Left lobe of liver (tissue), 2 donors: ENCODE measurements around the gene LHFPL2. TPM values are rescaled to one million over a fixed set of nuclear protein-coding genes. Genes with fewer than 3 reads are reported as not detected.

ENCODE experiments used
- ATAC-seq: fragments of 200-7000 bp; cut with Tn5 transposase; one replicate; pipeline ENCODE4 v1.9.1; 2020; ENCODE audit warnings: mild to moderate bottlenecking, moderate library complexity
- DNase-seq: peaks from one replicate; pipeline ENCODE4 v3.0.0-alpha.2; 2020; ENCODE audit warnings: low spot score
- total RNA-seq: library from RNA; stranded (reverse); gene quantifications from one replicate; pipeline ENCODE4 v1.2.1, GENCODE V29; 2021
- donor health status: DM: no; HTN: no; CAD: no; lungs with moderate emphysema.
- donor health status: DM: no; HTN: yes; CAD: no.

Gene LHFPL2
- total RNA-seq, 1 donor from 2014 or later, result 2.4 TPM

- no peak for ATAC-seq
- no peak for DNase-seq
These were observed 140.3 kb downstream of the LHFPL2 start for GRCh38 chr5:78508186-78508765.

- no peak for ATAC-seq
- DNase-seq, result no peak
These were observed 141.0 kb downstream of the LHFPL2 start for GRCh38 chr5:78507531-78507930.

GRCh38 chr5:78506261-78507024 is 142.1 kb downstream of the LHFPL2 start:
- no peak for DNase-seq
- no peak for ATAC-seq

- ATAC-seq, result no peak
- no peak for DNase-seq
These were observed 142.7 kb downstream of the LHFPL2 start for GRCh38 chr5:78505860-78506259.

GRCh38 chr5:78504704-78505677 is 143.6 kb downstream of the LHFPL2 start:
- ATAC-seq, result peak; percentile 72
- DNase-seq, result no peak

- DNase-seq (no peak), ATAC-seq (no peak)
These were observed 144.5 kb downstream of the LHFPL2 start for GRCh38 chr5:78503958-78504653.

- DNase-seq (peak; percentile 22), ATAC-seq (no peak)
These were observed 146.9 kb downstream of the LHFPL2 start for GRCh38 chr5:78501411-78502352.

- no peak for DNase-seq
- no peak for ATAC-seq
These were observed 147.7 kb downstream of the LHFPL2 start for GRCh38 chr5:78500871-78501270.

GRCh38 chr5:78500028-78500427 is 148.5 kb downstream of the LHFPL2 start:
- DNase-seq (peak; percentile 12), ATAC-seq (no peak)

- peak; percentile 3 for DNase-seq
- ATAC-seq, result no peak
These were observed 149.1 kb downstream of the LHFPL2 start for GRCh38 chr5:78499485-78499884.

- DNase-seq (peak; percentile 55), ATAC-seq (peak; percentile 95)
These were observed 150.7 kb downstream of the LHFPL2 start for GRCh38 chr5:78497573-78498533.

- DNase-seq (no peak), ATAC-seq (no peak)
These were observed 152.2 kb downstream of the LHFPL2 start for GRCh38 chr5:78496373-78496772.

GRCh38 chr5:78495800-78496199 is 152.8 kb downstream of the LHFPL2 start:
- DNase-seq, result no peak
- ATAC-seq, result no peak

- DNase-seq, result no peak
- no peak for ATAC-seq
These were observed 155.9 kb downstream of the LHFPL2 start for GRCh38 chr5:78492650-78493049.

GRCh38 chr5:78492224-78492623 is 156.3 kb downstream of the LHFPL2 start:
- DNase-seq (no peak), ATAC-seq (no peak)

GRCh38 chr5:78490709-78491485 is 157.7 kb downstream of the LHFPL2 start:
- DNase-seq (no peak), ATAC-seq (no peak)

GRCh38 chr5:78487846-78488245 is 160.7 kb downstream of the LHFPL2 start:
- DNase-seq (no peak), ATAC-seq (no peak)

GRCh38 chr5:78486218-78486617 is 162.4 kb downstream of the LHFPL2 start:
- DNase-seq (no peak), ATAC-seq (no peak)
